Parathyroid adenoma (tissue), 2 donors: ENCODE data around the gene PBX2.
"Not testable (repeated sequence)": the region's sequence is repeated elsewhere in the genome, so short reads cannot be mapped to it uniquely, and the experiment has no call there.

Experiments used
- H2AFZ ChIP-seq: fragments of 300-600 bp; sonication (generic); one replicate; pipeline ENCODE4 v1.7.0; 2017; ENCODE audit warnings: antibody characterized with exemption, mild to moderate bottlenecking
- H3K27ac ChIP-seq: fragments of 300-600 bp; sonication (generic); one replicate; pipeline ENCODE4 v1.7.0; 2017
- H3K27me3 ChIP-seq: fragments of 300-600 bp; sonication (generic); one replicate; pipeline ENCODE4 v1.7.0; 2017; ENCODE audit warnings: low read length; ENCODE audit not compliant: control insufficient read depth, insufficient read depth
- H3K36me3 ChIP-seq: fragments of 300-600 bp; sonication (generic); one replicate; pipeline ENCODE4 v1.7.0; 2017; ENCODE audit warnings: low read length; ENCODE audit not compliant: control insufficient read depth, insufficient read depth
- H3K4me1 ChIP-seq: fragments of 300-600 bp; sonication (generic); one replicate; pipeline ENCODE4 v1.7.0; 2017; ENCODE audit warnings: control low read depth
- H3K4me2 ChIP-seq: fragments of 300-600 bp; sonication (generic); one replicate; pipeline ENCODE4 v1.7.0; 2017; ENCODE audit warnings: low read length
- H3K4me3 ChIP-seq: fragments of 300-600 bp; sonication (generic); one replicate; pipeline ENCODE4 v1.7.0; 2017; ENCODE audit warnings: low read depth, low read length
- H3K79me2 ChIP-seq: fragments of 300-600 bp; sonication (generic); one replicate; pipeline ENCODE4 v1.7.0; 2017; ENCODE audit warnings: control low read depth
- H3K9ac ChIP-seq: fragments of 300-600 bp; sonication (generic); one replicate; pipeline ENCODE4 v1.7.0; 2017; ENCODE audit warnings: mild to moderate bottlenecking
- H3K9me3 ChIP-seq: fragments of 300-600 bp; sonication (generic); one replicate; pipeline ENCODE4 v1.7.0; 2017; ENCODE audit warnings: low read length; ENCODE audit not compliant: control insufficient read depth
- CTCF ChIP-seq: fragments of 300-600 bp; sonication (generic); IDR thresholded peaks from one replicate; pipeline ENCODE4 v1.7.0; 2017; ENCODE audit warnings: antibody characterized with exemption, mild to moderate bottlenecking
- donor health status: primary hyperparathyroidism.

PBX2 gene

GRCh38 chr6:32148289-32149091 lies 41.5 kb downstream of the PBX2 start:
- H3K4me1 ChIP-seq = peaks cover 12% of the 10 kb centered on the region
- H3K4me2 ChIP-seq = no peak overlapping the region
- no peak overlapping the region for H3K9ac ChIP-seq
- no peaks in the 10 kb centered on the region for H3K9me3 ChIP-seq
- no peak overlapping the region for H3K4me3 ChIP-seq
- no peak overlapping the region for H2AFZ ChIP-seq
- H3K27ac ChIP-seq = no peak overlapping the region
- H3K79me2 ChIP-seq = no peaks in the 10 kb centered on the region
- H3K27me3 ChIP-seq = no peaks in the 10 kb centered on the region
- no peaks in the 10 kb centered on the region for H3K36me3 ChIP-seq
- no peak for TF ChIP-seq CTCF

- peaks cover 11% of the 10 kb centered on the region for H3K4me1 ChIP-seq
- no peak overlapping the region for H3K4me3 ChIP-seq
- H3K27me3 ChIP-seq = no peaks in the 10 kb centered on the region
- no peak overlapping the region for H3K9ac ChIP-seq
- H3K79me2 ChIP-seq = no peaks in the 10 kb centered on the region
- no peak overlapping the region for H3K4me2 ChIP-seq
- no peaks in the 10 kb centered on the region for H3K9me3 ChIP-seq
- TF ChIP-seq CTCF = no peak
- H2AFZ ChIP-seq = no peak overlapping the region
- no peaks in the 10 kb centered on the region for H3K36me3 ChIP-seq
- no peak overlapping the region for H3K27ac ChIP-seq
Observed at GRCh38 chr6:32147401-32148132, 42.4 kb downstream of the PBX2 start.

- Histone ChIP-seq H2AFZ (no peak overlapping the region), H3K4me2 (no peak overlapping the region), H3K36me3 (no peaks in the 10 kb centered on the region), H3K4me3 (no peak overlapping the region), H3K9ac (no peak overlapping the region), H3K27me3 (no peaks in the 10 kb centered on the region), H3K27ac (no peak overlapping the region), H3K9me3 (no peaks in the 10 kb centered on the region), H3K79me2 (no peaks in the 10 kb centered on the region), H3K4me1 (peaks cover 5% of the 10 kb centered on the region)
- TF ChIP-seq CTCF = no peak
Observed at GRCh38 chr6:32146687-32147086, 43.3 kb downstream of the PBX2 start.

GRCh38 chr6:32146287-32146686 lies 43.7 kb downstream of the PBX2 start:
- Histone ChIP-seq H3K4me1 (peaks cover 4% of the 10 kb centered on the region), H3K27ac (no peak overlapping the region), H3K79me2 (no peaks in the 10 kb centered on the region), H3K36me3 (no peaks in the 10 kb centered on the region), H3K9ac (no peak overlapping the region), H2AFZ (no peak overlapping the region), H3K4me2 (no peak overlapping the region), H3K4me3 (no peak overlapping the region), H3K9me3 (no peaks in the 10 kb centered on the region), H3K27me3 (no peaks in the 10 kb centered on the region)
- TF ChIP-seq CTCF = no peak

- H2AFZ ChIP-seq = peak overlapping the region; percentile 9
Observed at GRCh38 chr6:32144238-32144637, 45.8 kb downstream of the PBX2 start.

More at GRCh38 chr6:32144238-32144637, 45.8 kb downstream of the PBX2 start:
- not testable (repeated sequence) for H3K4me1 ChIP-seq, H3K9me3 ChIP-seq, H3K27ac ChIP-seq, H3K27me3 ChIP-seq, H3K9ac ChIP-seq, H3K4me2 ChIP-seq, H3K79me2 ChIP-seq, H3K4me3 ChIP-seq, H3K36me3 ChIP-seq
